Muscle layer of duodenum (tissue), 2 donors: ENCODE results near the gene AKR1D1.

Source experiments
- H3K27ac ChIP-seq: one replicate; pipeline ENCODE4 v1.7.0; 2013; ENCODE audit warnings: mild to moderate bottlenecking, low read length
- H3K27me3 ChIP-seq: one replicate; pipeline ENCODE4 v1.7.0; 2013; ENCODE audit warnings: low read depth, mild to moderate bottlenecking, control low read depth, low read length
- H3K36me3 ChIP-seq, 2 donors: one replicate each; pipeline ENCODE4 v1.7.0; 2013; ENCODE audit warnings: low read length in 2 of 2, control low read depth in 1 of 2, mild to moderate bottlenecking in 1 of 2; ENCODE audit not compliant: insufficient read depth in 2 of 2, control insufficient read depth in 1 of 2
- H3K4me1 ChIP-seq, 2 donors: one replicate each; pipeline ENCODE4 v1.7.0; 2013; ENCODE audit warnings: low read length in 2 of 2, mild to moderate bottlenecking in 2 of 2, control low read depth in 1 of 2, moderate library complexity in 1 of 2; ENCODE audit not compliant: insufficient read depth in 2 of 2, control insufficient read depth in 1 of 2
- H3K4me3 ChIP-seq, 2 donors: one replicate each; pipeline ENCODE4 v1.7.0; 2013; ENCODE audit warnings: low read length in 2 of 2, low read depth in 1 of 2, mild to moderate bottlenecking in 1 of 2
- H3K9me3 ChIP-seq, 2 donors: one replicate each; pipeline ENCODE4 v1.7.0; 2013; ENCODE audit warnings: low read length in 2 of 2, control low read depth in 1 of 2, mild to moderate bottlenecking in 1 of 2; ENCODE audit not compliant: control insufficient read depth in 1 of 2
- donor health status: healthy.

AKR1D1 gene

GRCh38 chr7:138092486-138093028 is 16.3 kb downstream of the AKR1D1 start:
- Histone ChIP-seq H3K4me1 (no peaks in the 10 kb centered on the region), H3K9me3 (no peaks in the 10 kb centered on the region), H3K36me3 (no peaks in the 10 kb centered on the region), H3K27ac (no peak overlapping the region), H3K4me3 (no peak overlapping the region), H3K27me3 (no peaks in the 10 kb centered on the region)

DNA sequence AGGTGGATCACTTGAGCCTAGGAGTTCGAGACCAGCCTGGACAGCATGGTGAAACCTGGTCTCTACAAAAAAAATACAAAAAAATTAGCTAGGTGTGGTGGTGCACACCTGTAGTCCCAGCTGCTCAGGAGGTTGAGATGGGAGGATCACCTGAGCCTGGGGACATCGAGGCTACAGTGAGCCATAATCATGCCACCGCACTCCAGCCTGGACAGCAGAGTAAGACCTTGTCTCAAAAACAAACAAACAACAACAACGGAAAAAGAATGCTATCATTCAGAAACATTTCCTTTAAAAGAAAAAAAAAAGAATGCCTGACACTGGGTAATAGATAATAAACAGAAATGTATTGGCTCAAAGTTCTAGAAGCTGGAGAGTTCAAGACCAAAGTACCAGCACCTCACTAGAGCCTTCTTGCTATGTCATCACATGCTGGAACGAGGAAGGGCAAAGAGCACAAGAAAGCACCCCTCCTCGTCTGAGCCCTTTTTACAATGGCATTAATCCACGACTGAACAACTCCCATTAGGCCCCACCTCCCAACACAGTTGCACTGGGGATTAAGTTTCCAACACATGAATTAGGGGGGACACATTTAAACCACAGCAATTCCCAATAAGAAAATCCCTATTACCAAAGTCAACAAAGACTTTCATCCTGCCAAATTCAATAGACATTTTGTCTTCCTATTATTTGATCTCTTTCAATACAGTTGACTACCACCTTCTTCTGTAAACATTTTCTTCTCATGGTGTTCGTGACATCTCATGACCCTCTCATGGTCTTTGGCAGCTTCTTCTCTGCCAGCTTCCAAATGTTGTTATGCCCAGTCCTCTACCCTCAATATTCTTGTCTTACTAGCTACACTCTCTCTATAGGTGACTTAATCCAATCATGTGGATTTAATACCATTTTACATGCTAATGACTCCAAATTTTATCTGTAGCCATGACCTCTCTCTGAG is 20.0 kb downstream of the AKR1D1 start:
- Histone ChIP-seq H3K4me1 (no peaks in the 10 kb centered on the region), H3K9me3 (no peaks in the 10 kb centered on the region), H3K36me3 (no peaks in the 10 kb centered on the region), H3K27ac (no peak overlapping the region), H3K27me3 (no peaks in the 10 kb centered on the region), H3K4me3 (no peak overlapping the region)

- H3K4me3 ChIP-seq, result no peak overlapping the region
- no peaks in the 10 kb centered on the region for H3K36me3 ChIP-seq
- H3K27me3 ChIP-seq, result no peaks in the 10 kb centered on the region
- H3K9me3 ChIP-seq, result no peaks in the 10 kb centered on the region
- no peak overlapping the region for H3K27ac ChIP-seq
- no peaks in the 10 kb centered on the region for H3K4me1 ChIP-seq
These were observed 20.9 kb downstream of the AKR1D1 start for GRCh38 chr7:138097064-138097741.

DNA sequence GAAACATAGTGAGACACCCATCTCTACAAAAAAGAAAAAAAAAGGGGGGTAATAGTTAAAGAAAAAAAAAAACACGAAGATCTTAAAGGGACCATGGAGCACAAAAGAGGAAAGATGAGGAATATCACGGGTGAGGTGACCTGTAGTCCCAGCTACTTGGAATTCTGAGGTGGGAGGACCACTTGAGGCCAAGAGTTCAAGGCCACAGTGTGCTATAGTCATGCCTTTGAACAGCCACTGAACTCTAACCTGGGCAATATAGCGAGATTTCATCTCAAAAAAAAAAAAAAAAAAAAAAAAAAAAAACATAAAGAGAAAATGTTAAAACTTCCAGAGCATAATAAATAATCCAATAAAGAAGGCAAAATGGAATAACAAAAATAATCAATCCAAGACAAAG is 23.6 kb downstream of the AKR1D1 start:
- Histone ChIP-seq H3K27me3 (no peaks in the 10 kb centered on the region), H3K4me3 (no peak overlapping the region), H3K27ac (no peak overlapping the region), H3K36me3 (no peaks in the 10 kb centered on the region), H3K9me3 (no peaks in the 10 kb centered on the region), H3K4me1 (no peaks in the 10 kb centered on the region)

DNA sequence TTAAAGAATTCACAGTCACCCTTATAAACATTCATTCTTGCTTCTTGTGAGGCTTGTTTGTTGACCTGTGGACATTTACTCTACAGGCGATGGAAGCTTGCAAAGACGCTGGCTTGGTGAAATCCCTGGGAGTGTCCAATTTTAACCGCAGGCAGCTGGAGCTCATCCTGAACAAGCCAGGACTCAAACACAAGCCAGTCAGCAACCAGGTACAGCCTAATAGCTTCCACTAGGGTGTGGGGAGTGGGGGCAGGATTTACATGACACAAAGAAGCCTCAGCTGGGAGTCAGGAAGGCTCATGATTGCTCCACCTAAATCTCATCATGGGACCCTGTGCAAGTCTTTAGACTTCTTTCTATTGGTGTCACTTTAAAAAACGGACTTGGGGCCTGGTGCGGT is 29.0 kb downstream of the AKR1D1 start:
- Histone ChIP-seq H3K4me1 (no peaks in the 10 kb centered on the region), H3K9me3 (no peaks in the 10 kb centered on the region), H3K27ac (no peak overlapping the region), H3K36me3 (no peaks in the 10 kb centered on the region), H3K27me3 (no peaks in the 10 kb centered on the region), H3K4me3 (no peak overlapping the region)

- Histone ChIP-seq H3K4me3 (no peak overlapping the region), H3K9me3 (no peaks in the 10 kb centered on the region), H3K27ac (no peak overlapping the region), H3K36me3 (no peaks in the 10 kb centered on the region), H3K4me1 (no peaks in the 10 kb centered on the region), H3K27me3 (no peaks in the 10 kb centered on the region)
These were observed 38.8 kb downstream of the AKR1D1 start for GRCh38 chr7:138115047-138115446.

DNA sequence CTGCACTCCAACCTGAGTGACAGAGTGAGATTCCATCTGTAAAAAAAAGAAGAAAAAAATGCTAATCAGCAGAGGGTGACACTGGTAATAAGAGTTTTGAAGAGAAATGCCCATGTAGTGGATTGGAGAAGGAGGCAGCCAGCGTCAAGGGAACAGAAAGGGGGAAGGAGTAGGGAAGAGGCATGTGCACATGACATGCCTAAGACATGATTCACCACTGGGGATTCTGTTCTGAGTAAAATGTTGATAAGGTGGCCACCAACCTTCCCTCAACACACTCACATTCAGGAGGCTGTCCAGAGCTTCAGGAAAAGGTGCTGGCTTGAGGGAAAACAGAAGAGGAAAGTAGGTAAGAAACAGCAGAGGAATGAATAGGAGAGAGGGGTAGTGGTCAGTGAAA is 39.9 kb downstream of the AKR1D1 start:
- H3K4me1 ChIP-seq, result no peaks in the 10 kb centered on the region
- H3K9me3 ChIP-seq, result no peaks in the 10 kb centered on the region
- H3K36me3 ChIP-seq, result no peaks in the 10 kb centered on the region
- H3K27me3 ChIP-seq, result no peaks in the 10 kb centered on the region
- no peak overlapping the region for H3K4me3 ChIP-seq
- H3K27ac ChIP-seq, result no peak overlapping the region

GRCh38 chr7:138116892-138117291 is 40.6 kb downstream of the AKR1D1 start:
- Histone ChIP-seq H3K9me3 (no peaks in the 10 kb centered on the region), H3K27me3 (no peaks in the 10 kb centered on the region), H3K4me1 (no peaks in the 10 kb centered on the region), H3K36me3 (no peaks in the 10 kb centered on the region), H3K4me3 (no peak overlapping the region), H3K27ac (no peak overlapping the region)

- H3K36me3 ChIP-seq, result no peaks in the 10 kb centered on the region
- H3K4me3 ChIP-seq, result no peak overlapping the region
These were observed 44.0 kb downstream of the AKR1D1 start for GRCh38 chr7:138120140-138120827.

DNA sequence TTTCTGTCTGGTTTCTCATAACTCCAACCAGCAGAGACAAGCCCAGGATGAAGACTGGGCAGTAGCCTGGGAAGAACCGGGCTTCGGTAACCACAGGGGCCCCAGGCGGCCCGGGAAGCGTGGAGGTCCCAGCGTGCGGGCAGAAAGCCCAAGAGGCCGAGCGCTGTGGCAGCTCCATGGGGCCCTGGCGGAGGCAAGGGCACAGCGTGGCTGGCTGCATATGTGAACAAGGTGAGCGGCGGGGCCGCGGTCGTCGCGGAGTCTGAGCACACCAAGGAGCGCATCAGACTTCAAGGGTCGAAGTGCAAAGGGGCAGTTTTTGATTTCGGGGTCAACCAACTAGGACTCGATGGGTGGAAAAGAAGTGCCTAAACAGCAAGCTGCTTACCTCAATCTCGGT is 45.9 kb downstream of the AKR1D1 start:
- Histone ChIP-seq H3K4me3 (no peak overlapping the region), H3K36me3 (no peaks in the 10 kb centered on the region), H3K27me3 (no peaks in the 10 kb centered on the region), H3K4me1 (no peaks in the 10 kb centered on the region), H3K9me3 (no peaks in the 10 kb centered on the region), H3K27ac (no peak overlapping the region)

More at GRCh38 chr7:138120140-138120827, 44.0 kb downstream of the AKR1D1 start:
- Histone ChIP-seq H3K9me3 (no peaks in the 10 kb centered on the region), H3K27me3 (no peaks in the 10 kb centered on the region), H3K27ac (no peak overlapping the region), H3K4me1 (no peaks in the 10 kb centered on the region)

- no peak overlapping the region for H3K4me3 ChIP-seq
- no peaks in the 10 kb centered on the region for H3K27me3 ChIP-seq
- peaks cover 0 to 2% of the 10 kb centered on the region in 2 donors for H3K9me3 ChIP-seq
- H3K36me3 ChIP-seq, result no peaks in the 10 kb centered on the region
- H3K4me1 ChIP-seq, result no peaks in the 10 kb centered on the region
- H3K27ac ChIP-seq, result no peak overlapping the region
These were observed 48.9 kb downstream of the AKR1D1 start for GRCh38 chr7:138125119-138125518.
